ENCODE results near the gene C4orf50. TPM values are rescaled to one million over a fixed set of nuclear protein-coding genes. Genes with fewer than 3 reads are reported as not detected.

The C4orf50 gene
- total and polyA plus RNA-seq, 2 of the 4 experiments (the other 2 are of a cell fraction): not detected

DNA sequence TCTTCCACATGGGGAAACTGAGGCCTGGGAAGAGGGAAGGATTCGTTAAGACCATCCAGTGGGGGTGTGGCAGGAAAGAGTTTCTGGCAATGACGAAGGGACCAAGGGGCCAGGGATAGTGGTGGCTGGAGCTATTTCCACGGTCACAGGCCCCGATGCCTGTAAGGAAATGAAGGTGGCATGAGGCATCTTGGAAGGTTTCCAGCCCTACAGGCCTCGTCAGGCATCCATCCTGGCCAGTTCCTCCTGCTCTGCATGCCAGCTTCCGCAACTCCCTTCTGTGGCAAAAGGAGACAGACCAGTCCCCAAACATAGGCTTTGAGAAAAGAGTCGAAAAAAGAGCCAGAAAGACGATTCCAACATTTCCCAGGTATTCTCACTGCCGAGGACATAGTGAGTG lies 9.2 kb upstream of the C4orf50 start:
- Histone ChIP-seq H3K4ac (ENCODE audit: low read depth, low read length) (no peak overlapping the region), H3K27ac (ENCODE audit: insufficient read depth, low read length) (no peak overlapping the region), H3K4me1 (ENCODE audit: control insufficient read depth, insufficient read depth, low read length) (no peaks in the 10 kb centered on the region), H3K23ac (ENCODE audit: low read depth, low read length) (no peak overlapping the region), H3K27me3 (ENCODE audit: control insufficient read depth, insufficient read depth, low read length) (no peaks in the 10 kb centered on the region), H3K4me3 (ENCODE audit: insufficient read depth, low read depth, low read length) (no peak overlapping the region), H4K8ac (ENCODE audit: low read depth in 2 of 2, low read length in 2 of 2) (no peak overlapping the region), H2AK5ac (ENCODE audit: low read depth, low read length) (no peak overlapping the region), H3K14ac (replicated peaks; ENCODE audit: low read depth, low read length) (no peak overlapping the region), H4K20me1 (ENCODE audit: insufficient read depth, low read length) (no peaks in the 10 kb centered on the region), H3K4me2 (ENCODE audit: low read depth, low read length) (no peak overlapping the region), H2BK15ac (ENCODE audit: low read depth, low read length) (no peak overlapping the region), H3K36me3 (ENCODE audit: control insufficient read depth, insufficient read depth, low read length) (no peaks in the 10 kb centered on the region), H3K56ac (ENCODE audit: extremely low read depth, insufficient read depth, low read length) (no peak overlapping the region), H4K5ac (ENCODE audit: low read depth, low read length) (no peak overlapping the region), H3K9me3 (ENCODE audit: control insufficient read depth, insufficient read depth, low read length) (no peaks in the 10 kb centered on the region), H3K9ac (ENCODE audit: low read depth, low read length) (no peak overlapping the region), H2AFZ (replicated peaks; ENCODE audit: low read length, poor library complexity) (no peak overlapping the region), H3K18ac (ENCODE audit: low read depth, low read length) (no peak overlapping the region), H3K9me1 (ENCODE audit: insufficient read depth, low read length) (no peaks in the 10 kb centered on the region), H2BK5ac (ENCODE audit: low read depth, low read length, poor library complexity, severe bottlenecking) (no peak overlapping the region), H2BK120ac (ENCODE audit: low read depth, low read length) (no peak overlapping the region), H2AK9ac (replicated peaks; ENCODE audit: low read depth, low read length, poor library complexity) (no peak overlapping the region), H3K79me1 (ENCODE audit: low read depth in 1 of 2, low read length in 2 of 2) (no peaks in the 10 kb centered on the region), H2BK20ac (ENCODE audit: low read depth, low read length) (no peak overlapping the region), H4K91ac (ENCODE audit: insufficient read depth, low read depth, low read length) (no peak overlapping the region)
- no peak for DNase-seq
- CTCF ChIA-PET: no interaction called here
- intact Hi-C loops (cut with micrococcal nuclease): no loop called here
- 82% methylated on average over 2 of the region's 9 CpGs; no CpG with 5 or more reads in 1 of the 2 experiments for WGBS, 2 experiments (ENCODE audit: extremely low coverage in 2 of 2, insufficient read length in 1 of 2)
- dilution Hi-C loops (cut with HindIII; ENCODE audit: low sequenced_read_pairs, unreplicated experiment): no loop called here
- ATAC-seq (ENCODE audit: low read depth): no peak
- in situ Hi-C loops (cut with MboI; ENCODE audit: low sequenced_read_pairs): loop anchor here (25.0 kb wide), 2 partner anchors 110 to 410 kb away; no protein-coding TSS in a partner anchor
- no TSS peak for BruUV-seq (replicated peaks)
- TF ChIP-seq CEBPB (IDR thresholded peaks at IDR 0.05; ENCODE audit: low read depth, low read length): no peak
- POLR2A ChIA-PET (ENCODE audit: unreplicated experiment): no interaction called here

Data from IMR-90 (cell line).